Subcutaneous adipose tissue (tissue), 4 donors: ENCODE data around the gene PRKCB. TPM values are rescaled to one million over a fixed set of nuclear protein-coding genes. Genes with fewer than 3 reads are reported as not detected.

Source experiments
- CTCF ChIP-seq: fragments of 450-650 bp; IDR thresholded peaks from one replicate; pipeline ENCODE4 v1.5.1; 2016; ENCODE audit warnings: low read depth, mild to moderate bottlenecking, control low read depth, antibody characterized with exemption, moderate library complexity
- total RNA-seq, 4 donors: library from RNA; depleted of rRNA; stranded (reverse); fragments of >200 nt; gene quantifications; one replicate each; pipeline ENCODE4 v1.1.0, GENCODE V29; 2016

The PRKCB gene
- total RNA-seq, 4 donors from 2014 or later, result 3.4 to 16.5 (median 5.7) TPM

- no peak for TF ChIP-seq CTCF
These were observed 145.9 kb downstream of the PRKCB start for GRCh38 chr16:23981429-23982399.

GRCh38 chr16:23986455-23986854 is 150.7 kb downstream of the PRKCB start:
- no peak for TF ChIP-seq CTCF

- TF ChIP-seq CTCF, result no peak
These were observed 151.7 kb downstream of the PRKCB start for GRCh38 chr16:23987443-23987842.

GRCh38 chr16:23990507-23990906 is 154.7 kb downstream of the PRKCB start:
- no peak for TF ChIP-seq CTCF

GRCh38 chr16:23991066-23991465 is 155.3 kb downstream of the PRKCB start:
- TF ChIP-seq CTCF, result no peak

GRCh38 chr16:23994615-23995014 is 158.8 kb downstream of the PRKCB start:
- no peak for TF ChIP-seq CTCF

- TF ChIP-seq CTCF, result no peak
These were observed 160.6 kb downstream of the PRKCB start for GRCh38 chr16:23996258-23996955.
